Peyer's patch (tissue), 4 donors: ENCODE results near the gene CSMD2. TPM values are rescaled to one million over a fixed set of nuclear protein-coding genes. Genes with fewer than 3 reads are reported as not detected.

ENCODE experiments used
- DNase-seq, 3 donors: peaks; one replicate each; pipeline ENCODE4 v3.0.0-alpha.2; 2017 to 2019
- H3K27ac ChIP-seq, 4 donors: fragments of 200-600 bp; sonication (generic); one replicate each; pipeline ENCODE4 v1.5.1; 2016 to 2019
- H3K27me3 ChIP-seq, 2 donors: fragments of 200-600 bp; sonication (generic); one replicate each; pipeline ENCODE4 v1.5.1; 2019
- H3K36me3 ChIP-seq, 3 donors: fragments of 200-600 bp; sonication (generic); one replicate each; pipeline ENCODE4 v1.5.1; 2016 to 2019
- H3K4me1 ChIP-seq, 4 donors: fragments of 200-600 bp; sonication (generic); one replicate each; pipeline ENCODE4 v1.5.1; 2016 to 2019
- H3K4me3 ChIP-seq, 4 donors: fragments of 200-600 bp; sonication (generic); 1 replicate in 3 of 4; 2 replicates in 1 of 4; pipeline ENCODE4 v1.5.1; 2016 to 2019; ENCODE audit warnings: mild to moderate bottlenecking in 1 of 4
- H3K9me3 ChIP-seq, 4 donors: fragments of 200-600 bp; sonication (generic); one replicate each; pipeline ENCODE4 v1.5.1; 2016 to 2019; ENCODE audit warnings: mild to moderate bottlenecking in 1 of 4
- CTCF ChIP-seq, 6 experiments: fragments of 450-650 bp in 4 of 6; fragments of 200-600 bp in 2 of 6; sonication (generic) in 1 of 6; IDR thresholded peaks; one replicate each; pipeline ENCODE4 v1.5.1; 2017 to 2019; ENCODE audit warnings: antibody characterized with exemption in 6 of 6, mild to moderate bottlenecking in 3 of 6, moderate library complexity in 1 of 6
- POLR2A ChIP-seq, 2 donors: fragments of 450-650 bp; IDR thresholded peaks; one replicate each; pipeline ENCODE4 v1.5.1; 2017; ENCODE audit warnings: antibody characterized with exemption in 2 of 2, mild to moderate bottlenecking in 2 of 2, moderate library complexity in 2 of 2
- total RNA-seq, 4 donors: library from RNA; depleted of rRNA; stranded (reverse); fragments of >200 nt; gene quantifications; one replicate each; pipeline ENCODE4 v1.1.0, GENCODE V29; 2016

CSMD2 gene
- total RNA-seq, 4 donors from 2014 or later: under 0.01 to 1.2 (median 0.70) TPM

DNA sequence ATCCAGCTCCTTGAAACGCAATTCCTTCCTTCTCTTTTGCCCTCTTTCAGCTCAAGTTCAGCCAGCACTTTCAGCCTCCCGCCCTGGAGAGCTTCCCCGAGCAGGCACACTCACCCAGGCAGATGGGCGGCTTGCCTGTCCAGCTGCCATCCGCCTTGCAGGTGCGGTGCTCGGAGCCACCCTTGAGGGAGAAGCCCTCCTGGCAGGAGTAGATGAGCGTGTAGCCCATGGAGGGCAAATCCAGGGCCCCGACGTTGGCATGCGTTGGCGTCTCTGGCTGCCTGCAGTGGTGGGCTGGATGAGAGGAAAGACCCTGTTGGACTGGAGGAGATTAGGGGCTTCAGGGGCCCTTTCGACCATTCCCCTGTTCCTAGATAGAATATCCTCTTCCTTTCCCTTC lies 632.1 kb downstream of the CSMD2 start:
- Histone ChIP-seq H3K36me3 (no peaks in the 10 kb centered on the region), H3K9me3 (no peaks in the 10 kb centered on the region), H3K4me1 (no peaks in the 10 kb centered on the region), H3K4me3 (no peak overlapping the region), H3K27ac (no peak overlapping the region), H3K27me3 (no peaks in the 10 kb centered on the region)
- DNase-seq: no peak
- TF ChIP-seq POLR2A (IDR thresholded peaks at IDR 0.05) (no peak), CTCF (IDR thresholded peaks at IDR 0.05) (no peak)

DNA sequence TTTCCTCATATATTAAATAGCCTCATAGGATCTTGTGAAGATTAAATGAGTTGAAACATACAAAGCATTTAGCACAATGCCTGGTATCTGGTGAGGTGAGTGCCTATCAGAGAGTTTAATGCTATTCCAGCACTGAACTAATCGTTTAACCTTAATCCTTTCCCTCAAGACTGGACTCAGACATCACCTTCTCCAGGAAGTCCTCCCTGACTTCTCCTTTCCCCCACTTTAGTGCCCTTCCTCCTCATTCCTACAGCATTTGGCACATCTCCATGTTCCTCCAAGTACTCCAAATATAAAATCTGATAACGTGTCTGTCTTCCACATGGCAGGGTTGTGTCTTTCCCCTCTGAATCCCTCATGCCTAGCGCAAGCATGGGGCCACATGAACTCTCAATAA lies 632.8 kb downstream of the CSMD2 start:
- Histone ChIP-seq H3K4me3 (no peak overlapping the region), H3K36me3 (no peaks in the 10 kb centered on the region), H3K27me3 (no peaks in the 10 kb centered on the region), H3K27ac (no peak overlapping the region), H3K4me1 (no peaks in the 10 kb centered on the region), H3K9me3 (no peaks in the 10 kb centered on the region)
- no peak for TF ChIP-seq CTCF (IDR thresholded peaks at IDR 0.05)
- TF ChIP-seq POLR2A (IDR thresholded peaks at IDR 0.05): no peak
- no peak for DNase-seq

GRCh38 chr1:33529957-33530356 lies 635.1 kb downstream of the CSMD2 start:
- TF ChIP-seq POLR2A (IDR thresholded peaks at IDR 0.05) (no peak), CTCF (IDR thresholded peaks at IDR 0.05) (no peak)
- no peaks in the 10 kb centered on the region for H3K4me1 ChIP-seq
- H3K27me3 ChIP-seq: no peaks in the 10 kb centered on the region
- no peak overlapping the region for H3K4me3 ChIP-seq
- no peak overlapping the region for H3K27ac ChIP-seq
- H3K36me3 ChIP-seq: no peaks in the 10 kb centered on the region
- DNase-seq: no peak
- H3K9me3 ChIP-seq: no peaks in the 10 kb centered on the region

DNA sequence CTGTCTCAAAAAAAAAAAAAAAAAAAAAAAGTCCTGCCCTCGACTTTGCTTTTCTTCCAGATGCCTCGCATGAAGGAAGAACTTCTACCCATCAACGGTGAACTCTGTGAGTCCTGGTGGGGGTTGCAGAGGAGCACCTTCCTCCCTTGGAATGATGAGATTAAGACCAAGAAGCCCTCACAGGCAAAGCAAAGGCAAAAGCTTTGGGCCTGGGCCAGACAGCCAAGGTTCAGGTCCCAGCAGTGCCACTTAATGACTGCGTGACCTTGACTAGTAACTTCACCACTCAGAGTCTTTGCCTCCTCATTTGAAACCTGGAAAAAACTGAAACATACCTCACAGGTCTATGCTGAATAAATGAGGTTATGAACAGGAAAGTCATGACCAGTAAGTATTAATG lies 637.1 kb downstream of the CSMD2 start:
- DNase-seq: no peak
- H3K9me3 ChIP-seq: no peaks in the 10 kb centered on the region
- no peaks in the 10 kb centered on the region for H3K27me3 ChIP-seq
- no peak overlapping the region for H3K4me3 ChIP-seq
- TF ChIP-seq CTCF (IDR thresholded peaks at IDR 0.05) (no peak), POLR2A (IDR thresholded peaks at IDR 0.05) (no peak)
- no peaks in the 10 kb centered on the region for H3K36me3 ChIP-seq
- H3K4me1 ChIP-seq: no peaks in the 10 kb centered on the region
- H3K27ac ChIP-seq: no peak overlapping the region

DNA sequence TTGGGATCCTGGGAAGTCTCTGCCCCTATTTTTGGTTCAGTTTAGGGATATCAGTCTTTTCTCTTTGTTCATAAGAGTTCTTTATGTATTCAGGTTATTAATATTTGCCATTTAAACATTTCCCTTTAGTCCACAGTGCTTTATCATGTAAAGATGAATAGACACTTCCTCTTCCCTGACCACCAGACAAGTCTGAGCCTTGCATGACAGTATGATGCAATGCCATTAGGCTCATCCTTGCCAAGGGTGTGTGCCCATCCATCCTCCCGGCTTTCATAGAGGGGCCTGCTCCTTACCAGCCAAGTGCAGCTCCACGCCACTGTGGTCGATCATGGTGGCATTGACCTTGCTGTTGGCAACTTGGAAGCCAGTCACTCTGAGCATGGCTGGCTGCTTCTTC lies 640.4 kb downstream of the CSMD2 start:
- Histone ChIP-seq H3K4me1 (no peaks in the 10 kb centered on the region), H3K27ac (no peak overlapping the region), H3K9me3 (no peaks in the 10 kb centered on the region), H3K36me3 (no peaks in the 10 kb centered on the region), H3K4me3 (no peak overlapping the region), H3K27me3 (no peaks in the 10 kb centered on the region)
- no peak for DNase-seq
- TF ChIP-seq CTCF (IDR thresholded peaks at IDR 0.05) (no peak), POLR2A (IDR thresholded peaks at IDR 0.05) (no peak)

- H3K27ac ChIP-seq: no peak overlapping the region
- H3K4me3 ChIP-seq: no peak overlapping the region
- DNase-seq: no peak
- no peaks in the 10 kb centered on the region for H3K9me3 ChIP-seq
- no peak for TF ChIP-seq POLR2A (IDR thresholded peaks at IDR 0.05)
- no peak for TF ChIP-seq CTCF (IDR thresholded peaks at IDR 0.05)
- no peaks in the 10 kb centered on the region for H3K4me1 ChIP-seq
- H3K27me3 ChIP-seq: no peaks in the 10 kb centered on the region
- H3K36me3 ChIP-seq: no peaks in the 10 kb centered on the region
Measured at GRCh38 chr1:33519240-33519884, 645.7 kb downstream of the CSMD2 start.
